ENCODE results near the gene SLC26A3.

DNA sequence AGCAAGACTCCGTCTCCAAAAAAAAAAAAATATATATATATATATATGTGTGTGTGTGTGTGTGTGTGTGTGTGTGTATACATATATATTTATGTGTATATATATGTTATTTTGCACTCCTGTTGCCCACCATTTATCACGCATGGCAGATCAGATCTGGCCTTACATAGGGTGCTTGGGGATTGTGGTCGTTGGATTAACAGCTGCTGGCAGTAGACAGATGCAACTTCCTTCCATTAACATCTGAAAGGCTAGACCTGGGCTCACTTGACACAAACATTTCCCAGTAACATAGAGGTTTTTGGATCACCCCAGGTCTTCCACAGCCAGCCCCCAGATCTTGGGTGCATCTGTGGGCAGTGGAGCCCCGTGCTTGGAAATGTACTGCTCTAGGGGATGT lies 47.2 kb upstream of the SLC26A3 start:
- TF ChIP-seq, protein P1, sequence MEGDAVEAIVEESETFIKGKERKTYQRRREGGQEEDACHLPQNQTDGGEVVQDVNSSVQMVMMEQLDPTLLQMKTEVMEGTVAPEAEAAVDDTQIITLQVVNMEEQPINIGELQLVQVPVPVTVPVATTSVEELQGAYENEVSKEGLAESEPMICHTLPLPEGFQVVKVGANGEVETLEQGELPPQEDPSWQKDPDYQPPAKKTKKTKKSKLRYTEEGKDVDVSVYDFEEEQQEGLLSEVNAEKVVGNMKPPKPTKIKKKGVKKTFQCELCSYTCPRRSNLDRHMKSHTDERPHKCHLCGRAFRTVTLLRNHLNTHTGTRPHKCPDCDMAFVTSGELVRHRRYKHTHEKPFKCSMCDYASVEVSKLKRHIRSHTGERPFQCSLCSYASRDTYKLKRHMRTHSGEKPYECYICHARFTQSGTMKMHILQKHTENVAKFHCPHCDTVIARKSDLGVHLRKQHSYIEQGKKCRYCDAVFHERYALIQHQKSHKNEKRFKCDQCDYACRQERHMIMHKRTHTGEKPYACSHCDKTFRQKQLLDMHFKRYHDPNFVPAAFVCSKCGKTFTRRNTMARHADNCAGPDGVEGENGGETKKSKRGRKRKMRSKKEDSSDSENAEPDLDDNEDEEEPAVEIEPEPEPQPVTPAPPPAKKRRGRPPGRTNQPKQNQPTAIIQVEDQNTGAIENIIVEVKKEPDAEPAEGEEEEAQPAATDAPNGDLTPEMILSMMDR (IDR thresholded peaks at IDR 0.05; ENCODE audit: borderline replicate concordance, extremely low read depth, low read length, poor library complexity, severe bottlenecking): no peak
- no peak for TF ChIP-seq EZH2 (IDR thresholded peaks at IDR 0.05; ENCODE audit: borderline replicate concordance, low read depth, low read length, severe bottlenecking)

Data from DND-41 (cell line).